AG09319 (cell line): ENCODE results near the gene FXYD5.

ENCODE experiments used
- DNase-seq: peaks from one replicate; pipeline ENCODE4 v3.0.0-alpha.2; 2010; ENCODE audit warnings: low read depth; ENCODE audit errors: extremely low read depth
- CTCF ChIP-seq: IDR thresholded peaks from 2 replicates; pipeline ENCODE4 v1.5.1; 2011; ENCODE audit warnings: low read depth, mild to moderate bottlenecking, inconsistent platforms, low read length, moderate library complexity

FXYD5 gene

GRCh38 chr19:35108730-35109129 lies 45.8 kb upstream of the FXYD5 start:
- no peak for DNase-seq
- no peak for TF ChIP-seq CTCF

DNA sequence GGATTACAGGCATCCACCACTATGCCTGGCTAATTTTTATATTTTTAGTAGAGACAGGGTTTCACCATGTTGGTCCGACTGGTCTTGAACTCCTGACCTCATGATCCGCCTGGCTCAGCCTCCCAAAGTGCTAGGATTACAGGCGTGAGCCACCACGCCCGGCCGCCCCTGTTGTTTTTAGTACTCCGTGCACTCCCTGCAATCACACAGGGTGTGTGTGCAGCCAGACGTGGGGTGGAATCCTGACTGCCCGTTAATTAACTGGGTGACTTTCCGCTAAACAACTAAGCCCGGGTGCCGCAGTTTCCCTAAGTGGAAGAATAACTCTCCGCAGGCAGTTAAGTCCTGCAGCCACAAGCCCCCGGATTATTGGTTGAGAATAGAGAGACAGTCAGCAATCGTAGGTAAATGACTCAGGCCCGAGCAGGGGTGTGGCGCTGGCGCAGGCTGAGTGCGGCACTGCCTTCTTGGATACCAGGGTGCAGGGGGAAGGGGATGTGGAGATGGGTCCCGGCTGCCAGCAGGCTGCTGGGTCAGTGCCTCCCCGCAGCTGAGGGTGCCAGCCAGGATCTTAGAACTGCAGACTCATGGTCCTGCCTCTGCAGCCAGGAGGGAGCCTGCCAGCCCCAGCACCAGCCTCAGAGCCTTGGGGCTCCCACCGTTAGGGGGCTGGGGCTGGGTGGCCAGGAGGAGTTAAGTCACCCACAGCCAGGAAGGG lies 45.0 kb upstream of the FXYD5 start:
- no peak for DNase-seq
- no peak for TF ChIP-seq CTCF

DNA sequence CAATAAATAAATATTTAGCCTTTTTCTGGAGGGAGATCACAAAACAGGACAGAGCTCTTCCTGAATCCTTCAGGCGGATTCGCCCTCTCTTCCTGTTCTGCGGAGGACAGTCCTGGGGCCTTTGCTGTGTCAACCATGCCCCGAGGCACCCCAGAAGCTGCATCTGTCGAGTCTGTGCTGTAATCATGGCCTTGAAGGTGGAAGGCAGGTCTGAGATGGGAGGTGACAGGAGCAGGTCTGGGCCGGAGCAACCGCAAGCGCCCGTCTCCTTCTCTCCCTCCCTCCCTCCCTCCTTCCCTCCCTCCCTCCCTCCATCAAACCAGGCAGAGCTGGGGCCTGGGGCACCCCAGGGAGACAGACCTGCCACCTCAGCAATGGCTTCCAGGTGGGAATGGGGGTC lies 43.6 kb upstream of the FXYD5 start:
- no peak for DNase-seq
- TF ChIP-seq CTCF: no peak

GRCh38 chr19:35112995-35113688 lies 41.4 kb upstream of the FXYD5 start:
- no peak for TF ChIP-seq CTCF
- no peak for DNase-seq

DNA sequence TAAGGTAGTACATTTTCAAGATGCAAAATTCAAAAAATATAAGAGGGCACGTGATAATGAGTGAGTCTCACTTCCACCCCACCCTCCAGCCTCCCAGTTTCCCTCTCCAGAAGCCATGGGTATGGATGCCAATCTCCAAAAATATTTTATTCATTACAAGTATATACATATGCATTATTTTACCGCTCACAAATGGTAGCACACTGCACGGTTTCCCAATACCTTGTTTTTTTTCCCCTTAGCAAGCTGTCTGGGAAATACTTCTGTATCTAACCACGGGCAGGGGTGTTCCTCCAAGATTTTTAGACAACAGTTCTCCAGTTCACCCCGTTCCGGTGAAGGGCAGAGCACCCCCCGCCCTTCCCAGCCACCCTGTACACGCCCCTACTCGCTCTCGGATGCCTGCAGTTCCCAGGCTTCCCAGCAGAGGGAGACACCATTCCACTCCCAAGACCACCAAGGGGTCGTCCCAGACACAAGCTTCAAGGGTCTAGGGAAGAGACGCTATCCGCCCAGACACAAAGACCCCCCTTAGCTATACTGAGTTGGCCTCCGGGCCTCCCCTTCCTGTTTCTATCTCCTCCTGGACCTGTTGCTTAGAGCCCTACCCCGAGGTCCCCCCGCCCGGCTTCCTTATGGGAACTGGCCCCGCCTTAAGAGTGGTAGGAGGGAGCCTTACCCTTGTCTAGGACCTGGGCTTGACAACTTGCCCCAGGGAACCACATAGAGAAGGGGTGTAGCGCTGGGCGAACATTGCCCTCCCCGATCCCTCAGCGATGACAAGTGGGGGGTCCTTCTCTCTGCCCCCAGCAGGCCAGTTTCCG lies 40.0 kb upstream of the FXYD5 start:
- no peak for DNase-seq
- no peak; the same call in none of the 2 replicates for TF ChIP-seq CTCF

DNA sequence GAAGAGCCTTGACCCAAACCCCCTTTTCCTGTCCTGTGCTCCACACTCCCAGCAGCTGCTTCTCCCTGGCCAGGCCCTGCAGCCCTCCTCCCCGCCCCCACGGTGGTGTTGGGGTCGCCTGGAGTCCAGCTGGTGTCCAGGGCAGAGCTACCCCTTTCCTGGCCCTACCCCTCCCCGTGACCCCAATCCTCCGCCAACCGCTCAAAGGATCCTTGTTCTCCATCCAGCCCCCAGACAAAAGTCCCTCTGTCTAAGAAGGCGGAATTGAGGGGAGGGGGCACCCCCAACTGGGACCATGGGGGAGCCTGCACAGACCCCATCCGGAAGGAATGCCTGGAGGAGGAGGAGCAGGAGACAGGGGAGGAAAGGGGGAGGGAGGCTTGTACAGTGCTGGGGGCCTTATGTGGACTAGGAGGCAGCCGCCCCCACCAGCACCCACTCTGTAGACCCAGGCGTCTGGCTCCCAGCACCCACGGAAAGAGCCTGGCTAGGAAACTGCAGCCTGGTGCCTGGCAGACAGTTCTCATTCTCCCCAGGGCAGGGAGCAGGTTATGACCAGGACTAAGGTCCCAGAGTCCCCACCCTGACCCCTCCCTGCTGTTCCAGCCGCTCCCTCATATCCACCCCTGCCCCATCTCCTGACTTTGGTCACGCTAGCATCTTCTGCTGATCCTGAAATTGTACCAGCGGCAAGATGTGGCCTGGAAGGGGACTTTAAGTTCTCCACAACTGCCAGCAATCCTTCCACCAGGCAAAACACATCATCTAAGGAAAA lies 39.2 kb upstream of the FXYD5 start, which contains the start of gene FXYD3:
TSS of gene FXYD3 (plus strand) at position 647 of the 775 bp plus-strand sequence. CDS start 3,554 bp downstream, outside the sequence.
- TF ChIP-seq CTCF: no peak
- DNase-seq: no peak
